RWPE2 (cell line): ENCODE data around the gene NUDT17.
A peak's percentile ranks its signal among the peaks of the same experiment; 100 is the strongest.

Experiments
- ATAC-seq: fragments of 200-7000 bp; cut with Tn5 transposase; 3 replicates; pipeline ENCODE4 v1.9.1; 2021; ENCODE audit warnings: low read depth
- DNase-seq: peaks from one replicate; pipeline ENCODE4 v3.0.0-alpha.2; 2020; ENCODE audit warnings: low spot score
- H3K27ac ChIP-seq: fragments of 450-650 bp; 2 replicates; pipeline ENCODE4 v1.5.1; 2017; ENCODE audit warnings: mild to moderate bottlenecking; ENCODE audit not compliant: poor library complexity, severe bottlenecking
- H3K27me3 ChIP-seq: fragments of 250-450 bp; sonication (Bioruptor Pico); 2 replicates; pipeline ENCODE4 v1.5.1; 2021; ENCODE audit warnings: mild to moderate bottlenecking, moderate library complexity; ENCODE audit not compliant: insufficient read depth, poor library complexity, severe bottlenecking
- H3K36me3 ChIP-seq: fragments of 250-450 bp; sonication (Bioruptor Pico); 2 replicates; pipeline ENCODE4 v1.5.1; 2020; ENCODE audit warnings: low read depth, mild to moderate bottlenecking, moderate library complexity
- H3K4me1 ChIP-seq: fragments of 250-450 bp; sonication (Bioruptor Pico); 2 replicates; pipeline ENCODE4 v1.5.1; 2021; ENCODE audit warnings: mild to moderate bottlenecking, moderate library complexity; ENCODE audit not compliant: insufficient read depth, poor library complexity, severe bottlenecking
- H3K4me3 ChIP-seq: fragments of 250-450 bp; sonication (Bioruptor Pico); 2 replicates; pipeline ENCODE4 v1.5.1; 2021; ENCODE audit warnings: mild to moderate bottlenecking, moderate library complexity; ENCODE audit not compliant: severe bottlenecking
- H3K9me3 ChIP-seq: fragments of 250-450 bp; sonication (Bioruptor Pico); 2 replicates; pipeline ENCODE4 v1.5.1; 2021; ENCODE audit warnings: mild to moderate bottlenecking, moderate library complexity; ENCODE audit not compliant: severe bottlenecking
- TF ChIP-seq, protein P1 (sequence below): fragments of 450-650 bp; IDR thresholded peaks from one replicate; pipeline ENCODE4 v1.5.1; 2017; ENCODE audit warnings: mild to moderate bottlenecking, moderate library complexity; ENCODE audit not compliant: poor library complexity, severe bottlenecking

Gene NUDT17, protein sequence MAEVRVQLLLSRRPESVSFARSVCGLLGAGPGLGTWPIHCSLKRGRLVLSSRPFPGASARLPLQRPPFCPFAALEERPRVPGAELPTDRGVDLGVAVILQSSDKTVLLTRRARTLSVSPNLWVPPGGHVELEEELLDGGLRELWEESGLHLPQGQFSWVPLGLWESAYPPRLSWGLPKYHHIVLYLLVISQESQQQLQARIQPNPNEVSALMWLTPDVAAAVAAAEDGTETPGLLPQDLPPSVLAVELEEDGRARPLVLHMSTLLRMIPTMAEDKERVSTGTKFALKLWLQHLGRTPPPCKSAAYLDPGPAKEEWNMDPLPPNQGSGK

DNA sequence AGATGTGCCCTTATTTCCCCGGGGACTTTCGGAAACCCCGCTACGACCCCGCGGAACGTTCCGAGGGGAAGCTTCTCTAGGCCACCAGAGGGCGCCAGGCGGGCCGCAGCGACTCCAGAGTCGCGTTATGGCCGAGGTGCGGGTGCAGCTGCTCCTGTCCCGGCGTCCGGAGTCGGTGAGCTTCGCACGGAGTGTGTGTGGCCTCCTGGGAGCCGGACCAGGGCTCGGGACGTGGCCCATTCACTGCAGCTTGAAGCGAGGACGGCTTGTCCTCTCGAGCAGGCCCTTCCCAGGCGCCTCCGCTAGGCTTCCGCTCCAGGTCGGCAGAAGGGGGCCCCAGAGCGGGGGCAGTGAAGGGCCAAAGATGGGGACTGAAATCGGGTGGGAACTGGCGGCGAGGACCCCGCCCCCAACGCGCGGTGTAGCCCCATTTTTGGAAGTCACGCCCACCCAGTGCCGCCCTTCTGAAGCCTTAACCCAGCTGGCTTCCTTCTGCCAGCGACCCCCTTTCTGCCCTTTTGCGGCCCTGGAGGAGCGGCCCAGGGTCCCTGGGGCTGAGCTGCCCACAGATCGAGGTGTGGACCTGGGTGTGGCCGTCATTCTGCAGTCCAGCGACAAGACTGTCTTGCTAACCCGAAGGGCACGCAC is at the start of gene NUDT17:
Gene NUDT17, plus strand, starts transcription at position 117 of the 648 bp plus-strand sequence. Its CDS starts 11 bp downstream, at position 128.
- DNase-seq (peak; percentile 74), ATAC-seq (peak; percentile 66)
- Histone ChIP-seq H3K4me1 (no peaks in the 10 kb centered on the region), H3K9me3 (no peaks in the 10 kb centered on the region), H3K36me3 (peaks cover 30% of the 10 kb centered on the region), H3K27me3 (no peaks in the 10 kb centered on the region), H3K27ac (no peak within 1 kb of the TSS), H3K4me3 (peak within 1 kb of the TSS; percentile 43)
- TF ChIP-seq, protein P1, sequence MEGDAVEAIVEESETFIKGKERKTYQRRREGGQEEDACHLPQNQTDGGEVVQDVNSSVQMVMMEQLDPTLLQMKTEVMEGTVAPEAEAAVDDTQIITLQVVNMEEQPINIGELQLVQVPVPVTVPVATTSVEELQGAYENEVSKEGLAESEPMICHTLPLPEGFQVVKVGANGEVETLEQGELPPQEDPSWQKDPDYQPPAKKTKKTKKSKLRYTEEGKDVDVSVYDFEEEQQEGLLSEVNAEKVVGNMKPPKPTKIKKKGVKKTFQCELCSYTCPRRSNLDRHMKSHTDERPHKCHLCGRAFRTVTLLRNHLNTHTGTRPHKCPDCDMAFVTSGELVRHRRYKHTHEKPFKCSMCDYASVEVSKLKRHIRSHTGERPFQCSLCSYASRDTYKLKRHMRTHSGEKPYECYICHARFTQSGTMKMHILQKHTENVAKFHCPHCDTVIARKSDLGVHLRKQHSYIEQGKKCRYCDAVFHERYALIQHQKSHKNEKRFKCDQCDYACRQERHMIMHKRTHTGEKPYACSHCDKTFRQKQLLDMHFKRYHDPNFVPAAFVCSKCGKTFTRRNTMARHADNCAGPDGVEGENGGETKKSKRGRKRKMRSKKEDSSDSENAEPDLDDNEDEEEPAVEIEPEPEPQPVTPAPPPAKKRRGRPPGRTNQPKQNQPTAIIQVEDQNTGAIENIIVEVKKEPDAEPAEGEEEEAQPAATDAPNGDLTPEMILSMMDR = peak; percentile 96

DNA sequence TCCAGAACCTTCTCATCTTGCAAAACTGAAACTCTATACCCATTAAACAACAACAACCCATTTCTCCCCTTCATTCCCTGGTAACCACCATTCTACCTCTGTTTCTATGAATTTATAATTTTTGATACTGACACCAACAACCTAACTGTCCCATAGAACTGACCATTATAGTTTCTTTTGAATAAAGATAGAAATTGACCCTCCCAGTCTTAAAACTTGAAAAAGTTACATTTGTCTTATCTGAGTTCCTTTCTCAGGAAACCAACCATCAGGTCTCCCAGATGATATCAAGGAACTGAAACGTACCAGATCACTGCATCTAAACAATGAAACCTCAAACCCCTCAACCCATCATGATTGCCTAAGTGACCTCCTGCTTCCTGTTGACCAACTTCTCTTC is 48.7 kb upstream of the NUDT17 start:
- TF ChIP-seq, protein P1 = no peak
- H3K4me1 ChIP-seq = no peaks in the 10 kb centered on the region
- no peak overlapping the region for H3K27ac ChIP-seq
- H3K36me3 ChIP-seq = no peaks in the 10 kb centered on the region; the same call in none of the 2 replicates
- H3K9me3 ChIP-seq = peaks cover 3% of the 10 kb centered on the region
- H3K4me3 ChIP-seq = no peak overlapping the region
- no peak for DNase-seq
- H3K27me3 ChIP-seq = no peaks in the 10 kb centered on the region
- no peak for ATAC-seq

DNA sequence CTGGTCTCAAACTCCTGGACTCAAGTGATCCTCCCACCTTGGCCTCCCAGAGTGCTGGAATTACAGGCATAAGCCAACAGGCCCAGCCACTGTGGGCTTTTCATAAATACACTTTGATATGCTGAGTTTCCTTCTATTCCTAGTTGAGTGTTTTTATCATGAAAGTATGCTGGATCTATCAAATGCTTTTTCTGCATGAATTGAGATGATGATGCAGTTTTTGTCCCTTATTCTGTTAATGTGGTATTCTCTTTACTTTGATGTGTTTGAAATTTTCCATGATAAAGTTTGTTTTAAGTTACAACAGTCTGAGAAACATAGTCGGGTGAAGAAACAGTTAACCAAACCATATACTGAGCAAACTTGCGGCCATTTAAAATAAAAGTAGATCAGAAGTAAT is 45.6 kb upstream of the NUDT17 start:
- TF ChIP-seq, protein P1 = no peak
- Histone ChIP-seq H3K4me1 (peaks cover 5% of the 10 kb centered on the region), H3K4me3 (no peak overlapping the region), H3K9me3 (peaks cover 3% of the 10 kb centered on the region), H3K27ac (no peak overlapping the region), H3K27me3 (no peaks in the 10 kb centered on the region), H3K36me3 (no peaks in the 10 kb centered on the region; the same call in 1 of the 2 replicates)
- DNase-seq (no peak), ATAC-seq (no peak)

DNA sequence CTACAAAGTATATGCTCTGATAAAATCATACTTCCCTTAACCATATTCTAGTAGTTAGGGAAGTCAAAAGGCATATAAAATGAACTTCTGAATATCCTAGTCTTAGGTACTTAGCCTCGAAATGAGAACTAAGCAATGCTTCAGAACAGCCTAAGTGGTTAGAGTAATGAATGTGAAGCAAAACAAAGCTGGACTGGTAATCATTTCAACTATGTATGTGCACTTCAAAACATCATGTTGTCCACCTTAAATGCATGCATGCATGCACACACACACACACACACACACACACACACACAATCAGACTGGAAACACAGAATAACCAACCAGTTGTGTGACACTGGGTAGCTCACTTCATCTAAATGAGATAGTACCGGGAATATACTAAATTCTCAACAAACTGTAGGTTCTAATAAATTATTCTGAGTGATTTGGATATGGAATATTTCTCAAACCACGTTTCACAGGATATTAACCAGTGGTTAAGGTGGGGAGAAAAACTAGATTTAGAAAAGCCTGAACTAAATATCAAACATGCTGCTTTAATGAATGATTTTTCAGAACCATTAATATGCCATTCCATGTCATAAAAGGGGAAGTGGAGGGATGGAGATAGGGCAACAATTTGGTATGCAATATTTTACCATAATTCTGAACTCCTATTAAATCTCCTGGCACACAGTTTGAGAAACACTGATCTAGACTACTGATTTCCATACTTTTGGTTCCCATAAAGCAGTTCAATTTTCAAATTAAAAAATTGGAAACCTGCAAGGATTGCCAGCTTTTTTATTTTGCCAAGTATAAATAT is 41.0 kb upstream of the NUDT17 start:
- TF ChIP-seq, protein P1 = no peak
- ATAC-seq (no peak), DNase-seq (no peak)
- Histone ChIP-seq H3K9me3 (no peaks in the 10 kb centered on the region), H3K4me3 (no peak overlapping the region), H3K27ac (no peak overlapping the region), H3K4me1 (peaks cover 5% of the 10 kb centered on the region), H3K36me3 (peaks cover 5% of the 10 kb centered on the region; the same call in 1 of the 2 replicates), H3K27me3 (no peaks in the 10 kb centered on the region)
